Neural cell (in vitro differentiated cells): Measurements from ENCODE around the gene PRTG. TPM values are rescaled to one million over a fixed set of nuclear protein-coding genes. Genes with fewer than 3 reads are reported as not detected.

ENCODE experiments used
- H2AFZ ChIP-seq: fragments of 200-600, 300-800 bp; sonication (generic), shearing (Covaris generic); 2 replicates; pipeline ENCODE4 v1.6.0; 2014; ENCODE audit warnings: low read depth, mild to moderate bottlenecking, antibody characterized with exemption, low read length, moderate library complexity
- H3F3A ChIP-seq: fragments of 200-600 bp; shearing (Covaris generic); 2 replicates; pipeline ENCODE4 v1.6.1; 2016; ENCODE audit warnings: mild to moderate bottlenecking, moderate library complexity, mixed read lengths, antibody characterized with exemption, low read length; ENCODE audit not compliant: insufficient read depth, poor library complexity, severe bottlenecking
- H3K27ac ChIP-seq: fragments of 200-600, 300-800 bp; sonication (generic), shearing (Covaris generic); 2 replicates; pipeline ENCODE4 v1.5.1; 2014; ENCODE audit warnings: mild to moderate bottlenecking, low read length, moderate library complexity
- H3K27me3 ChIP-seq: fragments of 300-800, 200-600 bp; sonication (generic), shearing (Covaris generic); 2 replicates; pipeline ENCODE4 v1.6.0; 2014; ENCODE audit warnings: mild to moderate bottlenecking, low read depth, low read length, moderate library complexity; ENCODE audit not compliant: insufficient read depth
- H3K36me3 ChIP-seq: fragments of 300-800, 200-600 bp; sonication (generic), shearing (Covaris generic); 2 replicates; pipeline ENCODE4 v1.5.1; 2014; ENCODE audit warnings: mild to moderate bottlenecking, antibody characterized with exemption, low read length, moderate library complexity; ENCODE audit not compliant: insufficient read depth
- H3K4me2 ChIP-seq: fragments of 300-800, 200-600 bp; sonication (generic), shearing (Covaris generic); 2 replicates; pipeline ENCODE4 v1.6.0; 2014; ENCODE audit warnings: mild to moderate bottlenecking, low read length
- H3K4me3 ChIP-seq: fragments of 300-800, 200-600 bp; sonication (generic), shearing (Covaris generic); 2 replicates; pipeline ENCODE4 v1.5.1; 2014; ENCODE audit warnings: mild to moderate bottlenecking, low read length, moderate library complexity
- H3K79me2 ChIP-seq: fragments of 200-600 bp; shearing (Covaris generic); replicated peaks from 2 replicates; pipeline ENCODE4 v1.6.0; 2014; ENCODE audit warnings: mild to moderate bottlenecking, low read length, moderate library complexity; ENCODE audit not compliant: insufficient read depth
- H3K9ac ChIP-seq: fragments of 300-800, 200-600 bp; sonication (generic), shearing (Covaris generic); 2 replicates; pipeline ENCODE4 v1.6.1; 2016; ENCODE audit warnings: mild to moderate bottlenecking, low read length, mixed read lengths
- H3K9me2 ChIP-seq: fragments of 200-600 bp; shearing (Covaris generic); 2 replicates; pipeline ENCODE4 v1.6.1; 2016; ENCODE audit warnings: mild to moderate bottlenecking, low read length, mixed read lengths; ENCODE audit not compliant: insufficient read depth
- H3K9me3 ChIP-seq: fragments of 200-600, 300-800 bp; sonication (generic), shearing (Covaris generic); 2 replicates; pipeline ENCODE4 v1.6.1; 2016; ENCODE audit warnings: mild to moderate bottlenecking, mixed run types, low read length, moderate library complexity, mixed read lengths
- H4K20me1 ChIP-seq: fragments of 200-600 bp; shearing (Covaris generic); 2 replicates; pipeline ENCODE4 v1.6.1; 2016; ENCODE audit warnings: mild to moderate bottlenecking, mixed run types; ENCODE audit not compliant: insufficient read depth
- CTCF ChIP-seq: fragments of 450-650 bp; IDR thresholded peaks from 2 replicates; pipeline ENCODE4 v1.5.1; 2014; ENCODE audit warnings: antibody characterized with exemption, mild to moderate bottlenecking, moderate library complexity; ENCODE audit not compliant: poor library complexity, severe bottlenecking
- EP300 ChIP-seq: fragments of 450-650 bp; conservative IDR thresholded peaks from 2 replicates; pipeline ENCODE4 v1.6.1; 2014; ENCODE audit warnings: antibody characterized with exemption, mild to moderate bottlenecking, moderate library complexity; ENCODE audit not compliant: poor library complexity, severe bottlenecking
- EZH2 ChIP-seq: fragments of 200-600, 300-800 bp; shearing (Covaris generic), sonication (generic); IDR thresholded peaks from 2 replicates; pipeline ENCODE4 v1.6.1; 2014; ENCODE audit warnings: antibody characterized with exemption, low read length, borderline replicate concordance, mild to moderate bottlenecking; ENCODE audit not compliant: insufficient read depth, poor library complexity, severe bottlenecking
- MXI1 ChIP-seq: fragments of 450-650 bp; conservative IDR thresholded peaks from 2 replicates; pipeline ENCODE4 v1.6.1; 2014; ENCODE audit warnings: antibody characterized with exemption, mild to moderate bottlenecking; ENCODE audit not compliant: poor library complexity, severe bottlenecking
- POLR2AphosphoS5 ChIP-seq: IDR thresholded peaks from 2 replicates; pipeline ENCODE4 v1.6.1; 2012
- RAD21 ChIP-seq: fragments of 450-650 bp; conservative IDR thresholded peaks from 2 replicates; pipeline ENCODE4 v1.6.1; 2014; ENCODE audit warnings: antibody characterized with exemption, mild to moderate bottlenecking, moderate library complexity
- REST ChIP-seq: IDR thresholded peaks from 2 replicates; pipeline ENCODE4 v1.6.1; 2012; ENCODE audit warnings: borderline replicate concordance
- SMC3 ChIP-seq: fragments of 450-650 bp; conservative IDR thresholded peaks from 2 replicates; pipeline ENCODE4 v1.6.1; 2014; ENCODE audit warnings: antibody characterized with exemption, mild to moderate bottlenecking, moderate library complexity; ENCODE audit not compliant: poor library complexity
- TAF1 ChIP-seq: IDR thresholded peaks from 2 replicates; pipeline ENCODE4 v1.6.1; 2012; ENCODE audit warnings: low read depth
- polyA plus RNA-seq: library from polyadenylated mRNA; depleted of rRNA; stranded (reverse); fragments of >200 nt; gene quantifications from 2 replicates; pipeline ENCODE4 v1.2.3, GENCODE V29; 2014

The PRTG gene
- polyA plus RNA-seq, 1 donor from 2014 or later = 3.8 TPM

- TF ChIP-seq TAF1 (no peak), CTCF (no peak), REST (no peak), RAD21 (no peak), EP300 (no peak), MXI1 (no peak), POLR2AphosphoS5 (no peak), EZH2 (no peak), SMC3 (no peak)
- Histone ChIP-seq H2AFZ (no peak overlapping the region), H3F3A (no peaks in the 10 kb centered on the region), H3K79me2 (no peaks in the 10 kb centered on the region), H3K4me2 (no peak overlapping the region), H3K9me2 (no peaks in the 10 kb centered on the region), H3K36me3 (no peaks in the 10 kb centered on the region), H3K9me3 (no peaks in the 10 kb centered on the region), H3K27me3 (no peaks in the 10 kb centered on the region), H3K9ac (no peak overlapping the region), H3K27ac (no peak overlapping the region), H3K4me3 (no peak overlapping the region), H4K20me1 (no peaks in the 10 kb centered on the region)
These were observed 35.4 kb downstream of the PRTG start for GRCh38 chr15:55707518-55707917.

GRCh38 chr15:55703873-55704301 lies 39.1 kb downstream of the PRTG start:
- H4K20me1 ChIP-seq = no peaks in the 10 kb centered on the region
- no peak overlapping the region for H2AFZ ChIP-seq
- H3F3A ChIP-seq = no peaks in the 10 kb centered on the region
- no peaks in the 10 kb centered on the region for H3K36me3 ChIP-seq
- no peak overlapping the region for H3K4me2 ChIP-seq
- H3K9me2 ChIP-seq = no peaks in the 10 kb centered on the region
- TF ChIP-seq TAF1 (no peak), EZH2 (no peak), POLR2AphosphoS5 (no peak), REST (no peak), CTCF (no peak), EP300 (no peak), MXI1 (no peak), RAD21 (no peak), SMC3 (no peak)
- H3K27me3 ChIP-seq = no peaks in the 10 kb centered on the region
- no peak overlapping the region for H3K9ac ChIP-seq
- H3K79me2 ChIP-seq = no peaks in the 10 kb centered on the region
- no peak overlapping the region for H3K27ac ChIP-seq
- no peak overlapping the region for H3K4me3 ChIP-seq
- H3K9me3 ChIP-seq = no peaks in the 10 kb centered on the region
